ENCODE results near the gene WNK3. TPM values are rescaled to one million over a fixed set of nuclear protein-coding genes. Genes with fewer than 3 reads are reported as not detected.

WNK3 gene
- polyA plus RNA-seq, 5 donors, result 3.6 to 6.2 (median 5.5) TPM

DNA sequence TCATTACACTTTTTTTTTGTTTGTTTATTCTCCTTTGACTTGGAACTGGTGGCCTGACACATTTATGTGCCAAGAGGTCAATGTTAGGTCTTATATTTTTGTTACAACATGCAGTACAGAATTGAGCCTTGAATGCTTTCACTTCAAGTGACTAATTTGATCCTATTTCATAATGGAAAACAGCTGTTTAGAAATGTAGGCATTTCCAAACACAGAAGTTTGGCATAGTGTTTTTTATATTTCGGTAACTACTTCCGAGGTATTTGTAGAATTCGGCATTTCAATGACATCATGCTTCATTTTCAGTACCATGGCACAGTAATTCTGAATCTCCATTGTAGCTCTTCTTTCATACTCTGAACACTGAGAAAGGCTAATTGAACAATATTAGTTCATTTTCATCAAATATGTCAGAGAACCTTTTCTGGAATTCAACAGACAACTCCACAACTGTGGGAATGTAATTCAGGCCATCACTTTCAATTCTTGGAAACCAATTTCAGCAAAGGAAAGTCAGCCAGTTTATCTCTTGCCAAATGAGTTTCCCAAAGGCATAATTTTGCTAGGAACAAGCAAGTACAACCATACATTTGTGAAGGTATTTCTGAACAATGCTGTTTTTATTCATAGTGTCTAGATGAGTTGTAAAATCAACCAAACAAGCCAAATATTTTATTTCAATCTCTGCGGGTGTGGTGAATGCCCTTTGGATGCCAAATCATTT lies 186.2 kb downstream of the WNK3 start:
- no peak for DNase-seq

DNA sequence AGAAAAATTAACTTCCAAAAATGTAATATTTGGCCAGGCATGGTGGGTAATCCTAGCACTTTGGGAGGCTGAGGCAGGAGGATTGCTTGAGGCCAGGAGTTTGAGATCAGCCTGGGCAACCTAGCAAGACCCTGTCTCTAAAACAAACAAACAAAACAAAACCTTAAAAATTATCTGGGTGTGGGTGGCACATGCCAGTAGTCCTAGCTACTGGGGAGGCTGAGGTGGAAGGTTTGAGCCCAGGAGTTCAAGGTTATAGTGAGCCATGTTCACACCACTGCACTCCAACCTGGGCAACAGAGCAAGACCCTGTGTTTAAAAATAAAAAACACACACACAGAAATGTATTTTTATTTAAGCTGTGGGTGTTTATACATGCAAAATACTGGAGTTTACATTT lies 186.8 kb downstream of the WNK3 start:
- no peak for DNase-seq

DNA sequence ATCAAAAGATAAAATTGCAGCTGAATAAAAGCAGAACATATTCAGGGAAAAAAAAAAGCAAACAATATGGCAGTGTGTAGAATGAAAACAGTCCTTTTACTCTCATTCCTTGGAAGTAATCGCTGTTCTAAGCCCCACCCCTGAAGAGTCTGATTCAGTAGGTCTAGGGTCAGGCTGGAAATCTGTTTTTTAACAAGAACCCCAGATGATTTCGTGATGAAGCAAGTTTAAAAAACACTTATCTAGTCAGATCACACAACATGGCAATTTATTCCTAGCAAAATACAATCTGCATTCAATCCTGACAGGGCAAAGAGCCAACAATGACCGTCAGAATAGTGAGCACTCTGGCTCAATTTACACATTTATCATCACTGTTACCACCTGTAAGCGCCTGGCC lies 190.9 kb downstream of the WNK3 start:
- DNase-seq, result no peak

DNA sequence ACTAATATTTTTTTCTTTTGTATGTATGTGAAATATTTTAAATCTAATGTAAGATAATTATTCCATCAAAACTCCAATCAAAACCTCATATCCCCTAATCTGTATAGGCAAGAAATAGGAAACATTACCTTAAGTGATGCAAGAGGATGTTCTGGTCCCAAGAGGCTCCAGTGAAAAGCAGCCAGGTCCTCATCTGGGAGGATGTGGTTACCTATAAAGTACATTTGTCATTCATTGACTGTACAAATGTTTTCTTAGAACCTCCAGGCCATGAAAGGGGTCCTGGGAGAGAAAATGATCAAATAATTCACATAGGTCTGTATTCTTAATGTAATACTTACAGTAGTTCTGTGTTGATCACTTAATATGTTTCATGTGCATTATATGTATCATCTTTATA lies 200.3 kb downstream of the WNK3 start:
- no peak for DNase-seq

Other genes with a start within 250 kb of the WNK3 start
- gene FAM120C, start 174.8 kb downstream of the WNK3 start, polyA plus RNA-seq (ENCODE audit: insufficient read depth in 1 of 5, insufficient read length in 5 of 5, low replicate concordance in 1 of 5), result 10 to 100 TPM in 3 of 5 donors, 1 to 10 TPM in 2; 8.2 to 11.5 (median 10.5) TPM
- 10 to 100 TPM; 37.6 to 50.0 (median 43.8) TPM for gene TSR2, start 82.4 kb upstream of the WNK3 start, polyA plus RNA-seq (ENCODE audit: insufficient read depth in 1 of 5, insufficient read length in 5 of 5, low replicate concordance in 1 of 5)
- gene FGD1, start 138.2 kb upstream of the WNK3 start, polyA plus RNA-seq (ENCODE audit: insufficient read depth in 1 of 5, insufficient read length in 5 of 5, low replicate concordance in 1 of 5), result 10 to 100 TPM; 13.4 to 21.7 (median 17.9) TPM
- 10 to 100 TPM; 13.5 to 23.6 (median 17.1) TPM for gene GNL3L, start 172.2 kb upstream of the WNK3 start, polyA plus RNA-seq (ENCODE audit: insufficient read depth in 1 of 5, insufficient read length in 5 of 5, low replicate concordance in 1 of 5)

All from right lung (tissue), 5 donors.